HG03108 (cell line): ENCODE data around the gene SYT12.

Experiments
- ATAC-seq: cut with Tn5 transposase; IDR thresholded peaks from one replicate; pipeline ENCODE4 v1.9.1; 2021; ENCODE audit warnings: moderate library complexity; ENCODE audit not compliant: unreplicated experiment

The SYT12 gene

DNA sequence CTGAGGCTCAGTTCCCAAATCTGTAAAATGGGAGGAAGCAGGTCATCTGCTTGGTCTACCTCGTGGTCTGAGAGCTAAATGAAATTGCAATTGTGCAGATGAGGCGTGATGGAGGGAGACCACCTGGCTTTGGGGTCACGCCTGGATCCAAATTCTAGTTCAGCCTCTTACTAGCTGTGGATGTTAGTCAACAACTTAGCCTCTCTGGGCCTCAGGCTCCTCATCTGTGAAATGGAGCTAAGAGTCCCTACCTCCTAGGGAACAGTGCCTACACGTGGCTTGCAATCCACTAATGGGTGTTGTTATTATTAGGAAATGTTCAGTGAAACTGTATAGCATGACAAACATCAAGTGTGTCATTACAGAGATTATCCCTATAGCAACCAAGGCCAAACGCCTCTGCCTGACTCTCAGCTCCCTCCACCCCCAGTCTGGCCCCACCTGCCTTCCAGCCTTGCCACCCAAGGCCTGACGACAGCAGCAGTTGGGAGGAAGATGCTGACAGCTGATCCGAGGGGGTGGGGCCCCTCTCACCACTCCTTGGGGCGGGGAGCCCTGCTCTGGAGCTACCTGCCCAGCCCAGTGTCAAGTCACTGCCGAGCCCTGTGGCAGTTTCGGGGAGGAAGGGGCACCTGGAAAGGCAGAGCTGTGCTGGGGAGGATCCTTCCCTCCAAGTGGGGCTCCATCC, 32.0 kb downstream of the SYT12 start:
- ATAC-seq: no peak

- ATAC-seq: no peak
These were observed 32.9 kb downstream of the SYT12 start for GRCh38 chr11:67055812-67056211.

GRCh38 chr11:67056267-67057204, 33.6 kb downstream of the SYT12 start, which contains the start of gene RHOD:
TSS of gene RHOD (plus strand) at chr11:67056847. CDS start at chr11:67056903, 56 bp downstream.
- ATAC-seq: no peak

- no peak for ATAC-seq
These were observed 34.3 kb downstream of the SYT12 start for GRCh38 chr11:67057205-67057672.

DNA sequence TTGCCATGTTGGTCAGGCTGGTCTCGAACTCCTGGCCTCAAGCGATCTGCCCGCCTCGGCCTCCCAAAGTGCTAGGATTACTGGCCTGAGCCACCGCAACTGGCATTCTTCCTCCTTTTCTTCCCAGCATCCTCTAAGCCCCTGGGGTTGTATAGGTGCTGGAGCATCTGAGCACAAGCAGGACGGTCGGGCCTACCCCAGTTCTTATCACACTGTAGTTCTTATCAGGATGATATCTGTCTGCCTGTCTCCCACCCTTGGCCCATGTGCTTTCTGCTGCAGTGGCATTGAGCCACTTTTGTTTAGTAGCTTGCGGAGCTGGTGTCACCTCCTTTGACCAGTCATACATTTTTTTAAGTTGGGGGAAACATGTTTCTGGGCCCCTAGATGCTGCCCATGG, 35.6 kb downstream of the SYT12 start:
- no peak for ATAC-seq

DNA sequence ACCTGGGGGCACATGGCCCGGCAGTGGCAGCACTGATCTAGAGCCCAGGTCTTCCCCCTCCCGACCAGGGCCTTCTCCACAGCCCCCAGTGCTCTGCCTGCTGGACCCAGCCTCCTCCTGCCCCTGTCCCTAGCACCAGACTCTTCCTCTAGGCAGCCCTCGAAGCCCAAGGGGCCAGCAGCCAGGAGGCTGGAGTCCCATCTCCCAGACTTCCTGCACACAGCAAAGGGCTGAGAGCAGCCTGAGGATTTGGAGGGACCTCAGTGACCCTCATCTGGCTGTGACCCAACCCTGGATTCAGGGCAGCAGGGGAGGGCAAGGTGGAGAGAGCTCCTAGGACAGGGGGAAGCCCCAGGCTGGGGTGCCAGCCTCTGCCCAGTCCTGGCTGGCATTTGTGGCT, 36.7 kb downstream of the SYT12 start:
- no peak for ATAC-seq

DNA sequence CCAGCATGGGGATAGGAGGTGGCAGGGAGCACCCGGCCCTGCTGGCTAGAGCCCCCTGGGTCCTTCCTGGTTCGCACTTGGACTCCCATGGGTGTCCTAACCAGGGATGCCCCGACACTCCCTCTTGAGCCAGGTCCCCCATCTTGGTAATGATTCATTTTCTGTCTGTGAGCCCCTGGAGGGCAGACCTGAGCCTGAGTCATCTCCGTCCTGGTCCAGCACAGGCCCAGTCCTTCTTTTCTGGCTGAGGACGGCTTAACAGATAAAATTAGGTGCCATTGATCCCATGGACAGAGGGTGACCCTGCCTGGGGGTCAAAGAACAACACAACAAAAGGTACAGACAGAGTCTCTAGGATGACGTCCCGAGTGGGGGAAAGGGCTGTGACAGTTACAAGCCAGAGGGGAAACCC, 37.2 kb downstream of the SYT12 start:
- no peak for ATAC-seq

GRCh38 chr11:67062526-67063373, 39.8 kb downstream of the SYT12 start:
- ATAC-seq: no peak

DNA sequence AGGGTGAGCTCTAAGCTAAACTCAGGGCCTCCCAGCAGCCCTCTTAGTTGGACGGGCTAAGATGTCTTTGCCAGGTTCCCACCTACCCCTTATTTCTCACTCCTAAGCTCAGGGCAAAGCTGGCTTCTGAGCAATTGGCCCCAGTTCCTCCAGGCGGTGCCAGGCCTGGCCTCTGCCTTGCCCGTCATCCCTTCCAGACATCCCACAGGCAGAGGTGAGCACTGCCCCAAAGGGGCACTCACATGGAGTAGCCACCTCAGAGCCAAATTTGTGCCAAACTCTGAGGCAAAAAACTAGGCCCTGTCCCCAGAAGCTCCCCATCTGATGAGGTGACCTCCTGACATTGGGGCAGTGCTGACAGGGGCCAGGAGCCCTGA, 43.4 kb downstream of the SYT12 start:
- ATAC-seq: no peak

DNA sequence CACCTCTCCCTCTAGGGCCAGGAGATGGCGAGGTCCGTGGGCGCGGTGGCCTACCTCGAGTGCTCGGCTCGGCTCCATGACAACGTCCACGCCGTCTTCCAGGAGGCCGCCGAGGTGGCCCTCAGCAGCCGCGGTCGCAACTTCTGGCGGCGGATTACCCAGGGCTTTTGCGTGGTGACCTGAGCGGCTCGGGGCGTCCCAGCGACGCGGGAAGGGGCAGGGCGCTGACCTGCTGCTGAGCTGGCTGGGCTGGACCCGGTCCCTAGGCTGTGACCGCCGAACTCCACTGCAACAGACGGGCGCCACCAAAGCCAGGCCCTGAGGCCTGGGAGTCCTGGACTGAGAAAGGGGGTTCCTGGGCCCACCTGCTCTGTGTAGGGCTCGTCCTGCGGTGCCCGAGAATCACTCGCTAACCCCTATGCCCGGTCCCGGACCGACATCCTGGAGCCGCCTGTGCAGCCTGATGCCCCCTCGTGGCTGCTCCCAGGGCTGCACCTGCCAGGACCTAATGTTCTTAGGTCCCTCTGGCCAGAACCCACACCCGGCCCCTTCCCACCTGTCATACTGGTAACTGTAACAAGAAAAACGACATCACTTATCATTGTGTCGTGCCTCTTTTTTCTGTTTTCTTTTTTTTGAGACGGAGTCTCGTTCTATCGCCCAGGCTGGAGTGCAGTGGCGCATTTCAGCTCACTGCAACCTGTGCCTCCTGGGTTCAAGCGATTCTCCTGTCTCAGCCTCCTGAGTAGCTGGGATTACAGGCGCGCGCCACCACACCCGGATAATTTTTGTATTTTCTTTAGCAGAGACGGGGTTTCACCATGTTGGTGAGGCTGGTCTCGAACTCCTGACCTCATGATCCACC, 48.7 kb downstream of the SYT12 start:
- ATAC-seq: peak; percentile 56

DNA sequence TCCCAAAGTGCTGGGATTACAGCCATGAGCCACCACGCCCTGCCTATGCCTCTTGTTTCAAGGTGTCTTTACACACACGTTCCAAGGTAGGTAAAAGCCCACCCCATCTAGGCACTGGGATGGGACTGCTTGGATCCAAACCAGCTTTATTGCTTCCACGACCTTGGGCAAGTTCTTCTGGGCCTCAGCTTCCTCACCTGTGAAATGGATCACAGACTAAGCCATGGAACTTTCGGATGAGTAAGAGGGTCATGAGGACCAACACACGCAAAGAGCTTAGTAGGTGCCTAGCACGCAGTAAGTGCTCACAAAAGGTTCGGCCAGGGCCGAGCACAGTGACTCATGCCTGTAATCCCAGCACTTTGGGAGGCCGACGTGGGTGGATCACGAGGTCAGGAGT, 49.4 kb downstream of the SYT12 start:
- ATAC-seq: no peak

GRCh38 chr11:67073908-67074307, 51.0 kb downstream of the SYT12 start:
- no peak for ATAC-seq

DNA sequence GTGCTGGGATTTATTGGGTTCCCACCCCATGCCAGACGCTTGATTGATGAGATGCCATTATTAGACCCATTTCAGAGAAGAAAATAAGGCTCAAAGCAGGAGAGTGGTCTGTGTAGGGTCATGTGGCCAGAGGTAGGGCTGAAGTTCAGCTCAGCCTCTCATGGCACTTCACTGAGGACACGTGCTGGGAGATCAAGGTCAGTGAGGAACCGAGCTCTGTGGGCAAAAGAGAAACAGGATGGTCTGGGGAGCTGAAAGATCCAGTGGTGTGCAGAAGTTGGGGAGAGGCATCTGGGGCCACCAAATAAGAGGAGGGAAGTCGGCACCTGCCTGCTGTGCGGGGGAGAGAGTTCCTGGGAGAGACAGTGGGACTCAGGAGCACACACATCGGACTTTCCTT, 53.3 kb downstream of the SYT12 start:
- no peak for ATAC-seq

GRCh38 chr11:67079065-67079705, 56.3 kb downstream of the SYT12 start:
- no peak for ATAC-seq

- ATAC-seq: no peak
These were observed 59.3 kb downstream of the SYT12 start for GRCh38 chr11:67082071-67082791.

DNA sequence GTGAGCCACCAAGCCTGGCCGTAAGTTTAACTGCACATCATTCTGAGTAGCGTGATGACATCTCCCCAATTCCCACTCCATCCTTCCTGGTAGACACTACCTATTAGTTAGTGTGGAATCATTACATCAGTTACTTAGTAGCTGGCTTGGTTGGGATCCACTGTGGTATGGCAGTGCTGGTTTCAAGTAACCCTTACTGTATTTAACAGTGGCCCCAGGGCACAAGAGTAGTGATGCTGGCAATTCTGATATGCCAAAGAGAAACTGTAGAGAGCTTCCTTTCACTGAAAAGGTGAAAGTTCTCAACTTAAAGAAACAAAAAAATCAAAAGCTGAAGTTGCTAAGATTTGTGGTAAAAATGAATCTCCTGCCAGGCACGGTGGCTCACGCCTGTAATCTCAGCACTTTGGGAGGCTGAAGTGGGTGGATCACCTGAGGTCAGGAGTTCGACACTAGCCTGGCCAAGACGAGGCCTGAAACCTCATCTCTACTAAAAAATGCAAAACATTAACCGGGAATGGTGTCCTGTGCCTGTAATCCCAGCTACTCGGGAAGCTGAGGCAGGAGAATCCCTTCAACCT, 60.9 kb downstream of the SYT12 start:
- no peak for ATAC-seq

GRCh38 chr11:67085617-67086016, 62.7 kb downstream of the SYT12 start:
- ATAC-seq: no peak

- no peak for ATAC-seq
These were observed 67.8 kb downstream of the SYT12 start for GRCh38 chr11:67090717-67091116.

DNA sequence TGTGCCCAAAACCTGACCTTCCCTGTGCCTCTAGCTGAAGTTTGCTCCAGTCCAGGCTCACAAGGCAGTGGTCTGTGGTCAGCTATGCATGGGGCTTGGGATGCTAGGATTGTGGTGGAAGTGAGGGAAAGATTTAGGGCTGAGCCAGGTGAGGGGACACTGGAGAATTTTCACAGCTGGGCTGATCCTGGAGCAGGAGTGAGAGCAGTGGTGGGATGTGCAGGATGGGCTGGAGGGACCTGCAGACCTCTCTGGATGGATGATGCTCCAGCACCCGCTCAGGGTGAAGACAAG, 72.2 kb downstream of the SYT12 start:
- ATAC-seq: no peak
